ENCODE measurements around the gene ACTR3.

ACTR3 gene

GRCh38 chr2:113972766-113973165 lies 82.9 kb downstream of the ACTR3 start:
- TF ChIP-seq, protein P1, sequence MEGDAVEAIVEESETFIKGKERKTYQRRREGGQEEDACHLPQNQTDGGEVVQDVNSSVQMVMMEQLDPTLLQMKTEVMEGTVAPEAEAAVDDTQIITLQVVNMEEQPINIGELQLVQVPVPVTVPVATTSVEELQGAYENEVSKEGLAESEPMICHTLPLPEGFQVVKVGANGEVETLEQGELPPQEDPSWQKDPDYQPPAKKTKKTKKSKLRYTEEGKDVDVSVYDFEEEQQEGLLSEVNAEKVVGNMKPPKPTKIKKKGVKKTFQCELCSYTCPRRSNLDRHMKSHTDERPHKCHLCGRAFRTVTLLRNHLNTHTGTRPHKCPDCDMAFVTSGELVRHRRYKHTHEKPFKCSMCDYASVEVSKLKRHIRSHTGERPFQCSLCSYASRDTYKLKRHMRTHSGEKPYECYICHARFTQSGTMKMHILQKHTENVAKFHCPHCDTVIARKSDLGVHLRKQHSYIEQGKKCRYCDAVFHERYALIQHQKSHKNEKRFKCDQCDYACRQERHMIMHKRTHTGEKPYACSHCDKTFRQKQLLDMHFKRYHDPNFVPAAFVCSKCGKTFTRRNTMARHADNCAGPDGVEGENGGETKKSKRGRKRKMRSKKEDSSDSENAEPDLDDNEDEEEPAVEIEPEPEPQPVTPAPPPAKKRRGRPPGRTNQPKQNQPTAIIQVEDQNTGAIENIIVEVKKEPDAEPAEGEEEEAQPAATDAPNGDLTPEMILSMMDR (IDR thresholded peaks at IDR 0.05; ENCODE audit: low read depth, low read length), result no peak
- DNase-seq, result no peak

GRCh38 chr2:113973810-113974209 lies 83.9 kb downstream of the ACTR3 start:
- no peaks in the 10 kb centered on the region; the same call in 1 of the 2 replicates for H3K4me1 ChIP-seq
- no peaks in the 10 kb centered on the region for H3K9me3 ChIP-seq
- no peak for DNase-seq

More at GRCh38 chr2:113972766-113973165, 82.9 kb downstream of the ACTR3 start:
- no peaks in the 10 kb centered on the region for H3K9me3 ChIP-seq
- no peaks in the 10 kb centered on the region; the same call in 1 of the 2 replicates for H3K4me1 ChIP-seq
- no peaks in the 10 kb centered on the region for H3K36me3 ChIP-seq
- H3K27me3 ChIP-seq, result no peaks in the 10 kb centered on the region
- no peak overlapping the region for H3K4me3 ChIP-seq (ENCODE audit: low read depth, low read length)

DNA sequence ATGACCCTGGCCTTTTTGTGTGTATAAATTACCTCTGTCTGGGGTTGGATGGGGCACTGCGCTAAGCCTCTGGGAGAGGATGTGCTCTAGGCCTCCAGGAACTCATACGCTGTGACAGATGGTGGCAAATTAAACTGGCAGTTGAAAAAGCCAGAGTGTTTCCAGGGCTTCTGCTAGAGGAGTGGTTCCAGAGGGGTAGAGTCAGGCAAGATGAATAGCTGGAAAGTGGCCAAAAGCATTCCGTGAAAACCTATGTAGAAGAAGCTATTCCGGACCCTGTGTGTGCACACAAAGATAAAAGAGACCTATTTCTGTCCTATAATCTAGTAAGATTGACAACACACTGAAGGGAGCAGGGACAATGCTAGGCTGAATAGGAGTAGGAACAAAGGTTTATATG lies 84.8 kb downstream of the ACTR3 start:
- DNase-seq, result no peak
- Histone ChIP-seq H3K36me3 (no peaks in the 10 kb centered on the region), H3K9me3 (no peaks in the 10 kb centered on the region), H3K27me3 (no peaks in the 10 kb centered on the region), H3K4me3 (ENCODE audit: low read depth, low read length) (no peak overlapping the region), H3K4me1 (no peaks in the 10 kb centered on the region; the same call in 1 of the 2 replicates)
- TF ChIP-seq, protein P1 (IDR thresholded peaks at IDR 0.05; ENCODE audit: low read depth, low read length), result no peak

More at GRCh38 chr2:113973810-113974209, 83.9 kb downstream of the ACTR3 start:
- no peaks in the 10 kb centered on the region for H3K36me3 ChIP-seq
- TF ChIP-seq, protein P1 (IDR thresholded peaks at IDR 0.05; ENCODE audit: low read depth, low read length), result no peak
- H3K27me3 ChIP-seq, result no peaks in the 10 kb centered on the region
- no peak overlapping the region for H3K4me3 ChIP-seq (ENCODE audit: low read depth, low read length)

DNA sequence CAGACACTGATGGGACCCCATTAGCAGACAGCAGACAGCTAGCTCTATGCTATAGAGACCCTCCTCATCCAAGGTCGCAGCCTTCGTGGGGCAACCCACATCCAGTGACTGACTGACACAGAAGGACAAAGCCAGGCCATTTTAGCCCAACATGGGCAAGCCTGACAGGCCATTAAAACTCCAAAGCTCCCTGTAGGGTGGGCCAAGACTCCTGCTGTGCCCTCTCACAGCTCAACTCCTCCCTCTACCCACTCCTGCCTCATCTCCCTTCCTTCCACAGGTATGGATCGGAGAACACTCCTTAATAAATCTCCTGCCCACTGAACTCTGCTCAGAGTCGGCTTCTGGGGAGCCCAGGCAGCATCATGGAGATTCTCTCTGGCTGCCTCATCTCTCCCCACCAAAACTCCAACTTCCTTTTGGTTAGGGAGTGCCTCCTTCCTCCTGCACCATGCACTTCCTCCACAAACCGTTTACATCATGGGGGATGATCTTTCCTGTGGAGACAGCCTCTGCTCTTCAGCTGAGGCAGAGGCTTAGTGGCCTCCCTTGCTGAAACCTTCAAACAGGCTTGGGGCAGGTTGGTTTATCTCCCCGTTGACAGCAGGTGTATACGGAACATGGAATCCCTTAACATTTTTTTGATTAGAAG lies 86.5 kb downstream of the ACTR3 start:
- Histone ChIP-seq H3K9me3 (no peaks in the 10 kb centered on the region), H3K36me3 (no peaks in the 10 kb centered on the region)
- DNase-seq, result no peak

GRCh38 chr2:113977060-113977659 lies 87.3 kb downstream of the ACTR3 start:
- H3K4me1 ChIP-seq, result no peaks in the 10 kb centered on the region; the same call in 1 of the 2 replicates
- TF ChIP-seq, protein P1 (IDR thresholded peaks at IDR 0.05; ENCODE audit: low read depth, low read length), result no peak
- H3K27me3 ChIP-seq, result no peaks in the 10 kb centered on the region
- peak; percentile 33 for DNase-seq
- H3K4me3 ChIP-seq (ENCODE audit: low read depth, low read length), result no peak overlapping the region
- H3K9me3 ChIP-seq, result no peaks in the 10 kb centered on the region
- no peaks in the 10 kb centered on the region for H3K36me3 ChIP-seq

More for the DNA sequence above, 86.5 kb downstream of the ACTR3 start:
- no peak overlapping the region for H3K4me3 ChIP-seq (ENCODE audit: low read depth, low read length)
- TF ChIP-seq, protein P1 (IDR thresholded peaks at IDR 0.05; ENCODE audit: low read depth, low read length), result no peak
- H3K4me1 ChIP-seq, result no peaks in the 10 kb centered on the region; the same call in 1 of the 2 replicates
- H3K27me3 ChIP-seq, result no peaks in the 10 kb centered on the region
